SIG-M5 treated with dmso at 0.1 percent for 504 hours (cell line): ENCODE data around the gene ACTN1.
"Not testable (repeated sequence)": the region's sequence is repeated elsewhere in the genome, so short reads cannot be mapped to it uniquely, and the experiment has no call there.

Source experiments
- DNase-seq: peaks from one replicate; lab custom pipeline; 2025; ENCODE audit not compliant: unreplicated experiment; lab: John Stamatoyannopoulos, UW

The ACTN1 gene

GRCh38 chr14:68979021-68979721, at the start of gene ACTN1:
TSS of gene ACTN1 (minus strand) at chr14:68979302. CDS start at chr14:68979056, 246 bp downstream.
- DNase-seq = peak; percentile 92

- DNase-seq = no peak
These were observed 48.3 kb upstream of the ACTN1 start for GRCh38 chr14:69027242-69027913.

DNA sequence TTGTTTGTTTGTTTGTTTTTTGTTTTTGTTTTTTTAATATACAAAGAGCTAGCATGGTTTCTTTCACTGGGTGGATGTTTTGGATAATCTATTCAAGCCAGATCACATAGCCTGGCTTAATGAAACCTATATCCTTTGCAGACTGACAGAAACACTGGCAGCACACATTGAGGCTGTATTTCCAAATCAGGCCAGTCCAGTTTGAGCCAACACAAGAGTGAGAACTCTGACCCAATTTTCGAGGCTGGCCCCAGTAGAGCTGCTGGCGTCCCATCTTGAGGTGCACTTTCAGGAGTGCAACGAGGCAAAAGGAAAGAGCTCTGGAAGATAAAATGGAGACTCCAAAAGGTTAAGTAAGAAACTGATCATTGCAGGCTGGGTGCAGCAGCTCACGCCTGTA, 43.9 kb upstream of the ACTN1 start:
- DNase-seq = no peak

GRCh38 chr14:69022093-69022492, 43.0 kb upstream of the ACTN1 start:
- not testable (repeated sequence) for DNase-seq

GRCh38 chr14:69017706-69018105, 38.6 kb upstream of the ACTN1 start:
- no peak for DNase-seq

- DNase-seq = no peak
These were observed 35.7 kb upstream of the ACTN1 start for GRCh38 chr14:69014829-69015259.

GRCh38 chr14:69013943-69014782, 35.1 kb upstream of the ACTN1 start:
- peak; percentile 97 for DNase-seq

DNA sequence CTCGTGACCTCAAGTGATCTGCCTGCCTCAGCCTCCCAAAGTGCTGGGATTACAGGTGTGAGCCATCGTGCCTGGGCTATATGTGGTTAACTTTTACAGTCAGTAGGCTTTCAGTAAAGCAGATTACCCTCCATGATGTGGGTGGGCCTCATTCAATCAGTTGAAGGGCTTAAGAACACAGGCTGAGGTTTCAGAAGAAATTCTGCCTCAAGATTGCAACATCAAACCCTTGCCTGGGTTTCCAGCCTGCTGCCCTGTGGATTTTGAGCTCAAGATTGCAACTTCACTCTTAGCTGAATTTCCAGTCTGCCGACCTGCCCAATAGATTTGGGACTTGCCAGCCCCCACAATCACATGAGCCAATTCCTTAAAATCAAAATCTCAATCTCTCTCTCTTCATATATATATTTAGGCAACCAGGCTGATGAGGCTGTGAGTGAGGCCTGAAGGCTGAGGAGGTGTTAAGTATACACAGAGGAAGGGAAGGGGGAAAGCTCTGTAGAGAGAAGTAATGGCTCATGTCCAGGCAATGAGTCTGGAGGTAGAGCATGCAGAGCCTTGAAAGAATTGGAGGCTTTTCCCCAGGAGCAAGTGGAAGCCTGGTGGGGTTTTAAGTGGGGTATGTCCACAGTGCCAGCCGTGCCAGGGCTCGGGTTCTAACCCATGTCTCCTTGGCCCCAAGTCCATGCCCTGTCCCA, 33.3 kb upstream of the ACTN1 start:
- DNase-seq = peak; percentile 42

GRCh38 chr14:69010648-69011047, 31.5 kb upstream of the ACTN1 start:
- DNase-seq = no peak

DNA sequence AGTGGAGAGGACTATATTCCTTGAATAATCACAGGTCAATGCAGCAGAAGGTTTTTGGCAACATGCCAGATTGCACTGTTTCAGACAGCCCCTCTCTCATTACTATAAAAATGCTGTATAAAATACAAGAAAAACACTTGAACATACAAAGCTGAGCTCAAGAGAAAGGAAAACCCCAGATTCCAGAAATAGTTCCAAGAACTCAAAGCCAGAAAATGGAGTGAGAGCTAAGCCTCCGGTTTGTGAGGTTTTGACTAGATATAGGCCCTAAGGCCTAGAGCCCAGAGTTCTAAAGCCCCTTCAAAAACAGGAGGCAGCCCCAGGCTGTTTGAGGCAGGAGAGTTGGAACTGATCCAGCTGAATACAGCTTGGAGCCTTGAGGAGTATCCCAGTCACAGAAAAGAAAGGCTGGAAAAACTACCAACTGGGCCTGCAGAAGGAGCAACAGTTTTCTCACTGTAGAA, 29.4 kb upstream of the ACTN1 start:
- no peak for DNase-seq

GRCh38 chr14:69006346-69006745, 27.2 kb upstream of the ACTN1 start:
- DNase-seq = no peak

GRCh38 chr14:69005432-69006148, 26.5 kb upstream of the ACTN1 start:
- peak; percentile 11 for DNase-seq

DNA sequence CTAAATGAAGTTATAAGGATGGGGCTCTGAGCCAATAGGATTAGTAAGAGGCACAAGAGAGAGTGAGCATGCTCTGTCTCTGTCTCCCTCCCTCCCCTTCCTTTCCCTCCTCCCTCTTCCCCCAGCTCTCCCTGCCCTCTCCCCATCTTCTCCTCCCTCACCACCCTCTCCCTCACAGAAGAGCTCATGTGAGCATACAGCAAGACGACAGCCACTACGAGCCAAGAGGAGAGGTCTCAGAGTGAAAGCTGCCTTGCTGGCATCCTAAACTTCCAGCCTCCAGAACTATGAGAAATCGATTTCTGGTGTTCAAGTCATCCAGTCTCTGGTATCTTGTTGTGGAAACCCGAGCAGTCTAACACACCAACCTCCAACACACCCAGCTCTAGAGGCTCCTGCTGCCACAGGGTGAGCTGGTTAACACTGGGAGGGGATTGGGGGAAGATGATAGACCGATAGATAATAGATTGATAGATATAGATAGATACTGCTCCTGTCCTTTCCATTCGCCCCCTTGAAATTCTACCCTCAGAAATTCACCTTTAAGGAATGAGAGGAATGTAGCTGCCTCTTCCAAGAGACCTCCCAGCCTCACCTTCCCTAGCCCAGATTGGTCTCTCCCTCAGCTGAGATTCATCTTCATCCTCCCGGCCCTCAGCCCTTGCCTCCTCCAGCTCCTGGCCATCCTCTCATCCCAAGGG, 25.8 kb upstream of the ACTN1 start:
- no peak for DNase-seq

DNA sequence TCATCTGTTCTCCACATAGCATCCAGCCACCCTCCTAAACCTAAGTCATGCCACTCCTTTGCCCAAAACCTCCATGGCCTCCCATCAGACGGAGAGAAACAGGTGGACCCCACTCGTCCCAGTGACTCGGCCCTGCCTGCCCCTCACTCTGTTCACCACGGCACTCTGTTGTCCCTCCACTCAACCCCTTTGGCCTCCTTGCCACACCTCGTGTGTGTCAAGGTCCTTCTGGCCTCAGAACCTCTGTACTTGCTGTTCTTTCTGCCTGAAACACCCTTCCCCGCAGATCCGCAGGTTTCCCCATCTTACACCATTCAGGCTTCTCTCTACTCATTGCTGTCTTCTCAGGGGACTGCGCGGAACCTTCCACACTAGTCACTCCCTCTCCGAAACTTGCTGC, 24.5 kb upstream of the ACTN1 start:
- DNase-seq = no peak

DNA sequence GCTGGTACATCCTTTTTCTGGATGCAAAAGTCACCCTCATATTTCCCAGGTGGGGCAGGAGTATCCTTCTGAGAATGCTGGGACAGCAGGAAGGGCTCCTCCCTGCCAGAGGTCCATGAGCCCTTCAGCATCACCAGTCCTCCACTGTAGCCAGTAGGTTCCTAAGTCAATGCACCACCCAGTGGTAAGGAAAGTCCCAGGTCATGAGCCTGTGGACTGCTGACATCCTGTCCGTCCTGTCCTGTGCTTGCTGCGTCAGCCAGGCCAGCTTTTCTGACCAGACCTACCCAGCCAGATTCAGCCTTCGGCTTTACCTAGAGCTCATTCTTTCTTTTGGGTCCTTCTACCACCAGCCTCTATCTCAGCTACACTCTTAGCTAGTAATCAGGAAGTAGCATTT, 23.0 kb upstream of the ACTN1 start:
- peak; percentile 13 for DNase-seq

GRCh38 chr14:69001375-69001774, 22.3 kb upstream of the ACTN1 start:
- no peak for DNase-seq

GRCh38 chr14:68998062-68998461, 19.0 kb upstream of the ACTN1 start:
- no peak for DNase-seq

GRCh38 chr14:68995731-68996130, 16.6 kb upstream of the ACTN1 start:
- no peak for DNase-seq

DNA sequence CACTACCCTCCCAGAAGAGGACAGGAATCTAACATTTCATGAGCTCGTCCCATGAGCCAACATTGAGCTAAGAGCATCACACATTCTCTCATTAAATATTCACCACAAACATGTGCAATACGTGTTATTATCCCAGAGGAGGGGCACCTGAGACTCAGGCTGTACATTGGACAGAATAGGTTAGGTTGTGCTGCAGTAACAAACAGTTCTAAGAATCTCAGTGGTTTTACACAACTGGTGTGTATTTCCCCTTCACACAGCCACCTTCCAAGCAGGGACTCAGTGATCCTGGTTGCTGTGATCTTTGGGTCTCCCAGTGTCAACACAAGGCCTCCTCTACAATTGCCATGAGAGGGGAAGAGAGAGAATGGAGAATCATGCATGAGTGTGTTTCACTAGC, 15.0 kb upstream of the ACTN1 start:
- DNase-seq = no peak

GRCh38 chr14:68987653-68988036, 8.5 kb upstream of the ACTN1 start:
- DNase-seq = no peak
